Measurements from ENCODE around the gene LRMDA.

The LRMDA gene

GRCh38 chr10:75803121-75803520 lies 371.7 kb downstream of the LRMDA start:
- DNase-seq = no peak

- DNase-seq = no peak
These were observed 372.6 kb downstream of the LRMDA start for GRCh38 chr10:75803816-75804552.

GRCh38 chr10:75806186-75806585 lies 374.8 kb downstream of the LRMDA start:
- no peak for DNase-seq

DNA sequence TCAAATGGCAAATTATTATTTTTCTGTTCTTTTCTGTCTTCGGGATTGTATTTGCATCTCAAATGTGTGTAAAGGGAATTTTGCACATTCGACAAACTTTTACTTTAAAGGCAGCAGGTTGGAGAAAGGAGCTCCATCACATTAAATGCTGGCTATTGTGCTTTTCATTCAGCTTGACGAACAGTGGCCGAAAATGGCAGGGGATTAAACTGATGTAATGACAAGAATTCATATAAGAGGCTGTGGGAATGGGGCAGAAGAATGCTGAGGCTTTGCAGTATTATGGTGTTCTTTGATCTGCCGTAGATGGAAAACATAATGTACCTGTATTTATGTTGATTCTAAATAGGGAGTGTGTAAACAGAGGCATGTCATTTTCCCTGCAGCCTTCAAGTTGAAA lies 376.0 kb downstream of the LRMDA start:
- no peak for DNase-seq

GRCh38 chr10:75809003-75809402 lies 377.6 kb downstream of the LRMDA start:
- DNase-seq = no peak

- DNase-seq = no peak
These were observed 382.6 kb downstream of the LRMDA start for GRCh38 chr10:75814014-75814413.

DNA sequence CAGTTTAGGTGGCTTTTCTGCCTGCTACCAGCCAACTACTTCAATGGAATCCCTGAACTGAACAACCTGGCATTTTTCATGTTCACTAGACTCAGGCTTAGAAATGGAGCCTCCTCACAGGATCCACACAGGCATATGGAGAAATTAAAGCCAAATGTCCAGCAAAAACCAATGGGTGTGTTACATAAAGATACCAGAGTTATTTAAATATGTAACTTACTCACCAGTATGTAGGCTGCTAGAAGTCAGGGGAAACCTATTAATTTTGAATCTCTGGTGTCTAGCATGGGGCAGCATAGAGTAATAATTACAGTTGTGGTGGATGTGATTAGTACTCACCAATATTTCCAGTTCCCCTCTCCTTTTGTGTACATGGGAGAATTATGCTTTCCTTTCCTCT lies 383.6 kb downstream of the LRMDA start:
- no peak for DNase-seq

GRCh38 chr10:75817198-75817597 lies 385.8 kb downstream of the LRMDA start:
- DNase-seq = no peak

DNA sequence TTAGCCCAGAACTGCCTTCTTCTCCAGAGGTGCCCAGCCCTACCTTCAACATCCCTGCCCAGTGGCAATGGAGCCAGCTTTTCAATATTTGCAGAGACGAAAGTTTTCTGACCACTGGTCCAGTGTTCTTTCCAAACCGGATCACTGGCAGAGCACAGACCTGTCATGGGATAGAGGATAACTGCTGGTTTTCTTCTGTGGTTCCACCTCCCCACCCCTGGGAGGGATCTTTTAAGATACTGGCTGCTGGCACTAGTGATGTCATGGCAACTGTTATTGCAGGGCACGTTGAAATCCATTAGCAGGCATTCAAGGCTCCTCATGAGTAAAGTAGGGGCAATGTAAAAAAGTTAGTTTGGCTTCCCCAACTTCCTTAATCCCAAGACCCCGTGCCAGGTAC lies 387.1 kb downstream of the LRMDA start:
- DNase-seq = no peak

DNA sequence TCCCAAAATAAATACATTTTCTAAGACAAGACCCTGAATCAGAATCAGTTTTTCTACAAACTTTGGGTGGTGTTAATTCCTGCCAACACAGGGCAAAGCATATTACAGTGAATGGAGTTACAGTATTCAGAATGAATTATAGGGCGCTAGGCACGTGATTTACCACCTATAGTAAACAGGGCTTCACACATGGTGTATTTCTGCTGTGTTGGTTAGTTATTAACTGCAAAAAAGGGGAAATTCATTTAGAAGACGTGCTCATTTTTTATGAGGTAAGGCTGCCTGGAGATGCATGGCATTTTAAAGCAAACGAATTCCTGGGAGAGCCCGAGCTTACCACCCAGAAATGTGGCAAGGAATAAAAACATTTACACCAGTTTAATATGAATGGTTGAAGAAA lies 393.8 kb downstream of the LRMDA start:
- no peak for DNase-seq

DNA sequence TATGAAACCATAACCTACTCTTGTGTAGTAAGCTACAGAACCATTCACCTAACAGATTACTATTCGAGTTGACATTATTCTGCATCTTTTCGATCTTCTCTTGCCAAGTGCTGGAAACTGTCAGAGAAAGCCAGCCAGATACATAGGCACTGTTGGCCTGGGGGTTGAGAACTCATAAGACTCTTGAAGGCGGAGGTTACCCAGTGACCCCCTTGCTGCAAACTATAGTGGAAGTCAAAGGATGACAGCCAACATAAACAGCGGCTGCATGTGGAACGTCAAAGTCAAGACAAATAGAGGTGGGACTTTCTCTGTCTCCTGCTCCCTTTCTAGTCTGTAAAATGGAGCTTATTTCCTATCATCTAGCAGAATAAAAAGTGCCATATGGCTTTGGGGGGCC lies 394.2 kb downstream of the LRMDA start:
- DNase-seq = no peak

DNA sequence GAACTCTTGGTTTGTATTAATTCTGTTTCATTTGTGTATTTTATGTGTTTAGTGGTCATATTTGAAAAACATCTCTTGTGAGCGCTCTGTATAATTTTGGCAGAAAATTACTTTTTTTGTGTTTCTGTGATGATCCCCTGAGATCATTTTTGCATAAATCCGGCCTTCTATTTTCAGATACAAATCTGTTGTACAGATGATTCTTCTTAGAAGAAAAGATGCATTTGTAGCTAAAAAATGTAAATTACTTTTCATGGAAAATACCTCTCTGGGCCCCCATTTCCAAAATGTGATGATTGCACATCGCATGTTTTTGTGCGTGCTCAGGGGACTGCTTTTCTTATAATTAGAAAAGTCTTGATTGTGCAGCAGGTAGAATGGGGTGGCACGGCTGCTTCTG lies 395.4 kb downstream of the LRMDA start:
- no peak for DNase-seq

GRCh38 chr10:75827587-75828021 lies 396.2 kb downstream of the LRMDA start:
- DNase-seq = no peak

GRCh38 chr10:75828413-75828812 lies 397.0 kb downstream of the LRMDA start:
- no peak for DNase-seq

DNA sequence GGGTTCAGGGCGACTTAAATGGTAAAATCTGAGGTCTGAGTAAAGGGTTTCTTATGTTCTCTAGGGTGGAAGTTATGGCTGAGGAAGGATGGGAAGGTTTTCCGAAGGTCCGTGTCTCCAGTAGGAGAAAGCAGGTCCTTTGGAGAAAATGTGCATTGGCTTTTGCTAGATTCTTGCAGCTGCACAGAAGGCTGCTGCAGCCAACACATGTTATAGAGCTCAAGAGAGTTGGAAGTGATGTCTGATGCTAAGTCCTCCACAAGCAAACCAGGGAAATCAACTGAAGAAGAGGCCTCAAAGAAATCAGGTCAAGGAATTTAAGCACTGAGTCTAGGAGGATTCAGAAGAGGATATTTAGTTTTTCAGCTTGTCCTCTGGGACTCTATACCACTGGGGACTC lies 404.6 kb downstream of the LRMDA start:
- no peak for DNase-seq

GRCh38 chr10:75838486-75838885 lies 407.1 kb downstream of the LRMDA start:
- no peak for DNase-seq

DNA sequence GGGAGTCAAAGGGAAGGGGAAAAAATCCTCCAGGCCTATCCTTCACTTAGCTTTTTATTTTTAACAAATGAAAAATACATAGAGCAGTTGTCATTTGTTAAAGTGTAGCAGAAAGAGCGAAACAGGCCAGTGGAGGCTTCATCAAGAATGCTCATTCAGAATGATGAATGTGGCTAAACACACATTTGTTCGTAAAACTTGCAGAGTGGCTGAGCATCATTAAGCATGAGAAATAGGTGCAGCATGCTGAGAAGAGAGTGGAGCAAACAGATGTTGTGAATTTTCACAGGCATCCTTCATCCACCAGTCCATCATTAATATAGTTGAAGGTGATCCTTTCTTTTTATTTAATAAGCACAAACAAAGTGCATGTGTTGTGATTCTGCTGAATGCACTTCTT lies 407.6 kb downstream of the LRMDA start:
- no peak for DNase-seq

GRCh38 chr10:75841266-75841665 lies 409.8 kb downstream of the LRMDA start:
- DNase-seq = no peak

- no peak for DNase-seq
These were observed 413.9 kb downstream of the LRMDA start for GRCh38 chr10:75845176-75845947.

DNA sequence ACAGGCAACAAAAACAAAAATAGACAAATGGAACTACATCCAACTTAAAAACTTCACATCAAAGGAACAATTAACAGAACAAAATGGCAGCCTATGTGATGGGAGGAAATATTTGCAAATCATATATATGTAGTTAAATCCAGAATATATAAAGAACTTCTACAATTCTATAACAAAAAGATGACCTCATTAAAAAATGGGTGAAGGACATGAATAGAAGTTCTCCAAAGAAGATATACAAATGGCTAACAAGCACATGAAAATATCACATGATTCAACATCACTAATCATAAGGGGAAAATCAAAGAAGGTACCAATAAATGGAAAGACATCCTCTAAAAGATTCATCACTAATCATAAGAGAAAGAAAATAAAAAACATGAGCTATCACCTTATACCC lies 416.1 kb downstream of the LRMDA start:
- DNase-seq = no peak

DNA sequence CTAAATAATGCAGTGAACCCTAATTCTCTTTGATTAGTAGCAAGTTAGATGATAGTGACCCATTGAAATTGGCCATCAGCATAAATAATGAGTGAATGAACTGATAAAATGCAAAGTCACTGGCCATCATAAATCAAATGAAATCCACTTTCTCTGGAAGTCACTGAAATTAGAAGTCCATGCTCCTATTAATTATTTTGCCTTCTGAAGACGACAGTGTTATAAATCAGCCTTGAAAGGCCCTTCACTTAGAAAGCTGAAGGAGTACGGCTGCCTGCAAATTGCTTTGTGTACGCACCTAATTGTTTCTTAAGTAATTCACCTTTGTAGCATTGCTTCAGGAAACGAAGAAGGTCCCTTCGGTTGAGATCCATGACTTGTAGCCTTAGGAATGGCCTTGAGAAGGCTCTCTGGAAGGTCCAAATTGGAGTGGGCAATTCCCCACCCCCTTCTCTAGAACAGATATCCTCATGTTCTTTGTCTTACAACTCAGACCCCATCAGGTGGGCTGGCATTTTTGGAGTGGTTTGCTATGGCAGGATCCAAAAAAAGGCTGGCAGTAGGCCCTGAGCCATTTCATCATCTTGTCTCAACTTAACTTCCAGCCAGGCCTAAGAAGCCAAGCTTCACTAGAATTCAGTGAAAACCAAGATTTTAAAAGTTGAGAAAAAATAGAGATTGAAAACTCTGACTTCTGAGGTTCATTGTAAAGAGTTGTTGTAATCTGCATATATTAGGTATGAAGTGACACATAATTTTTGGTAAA lies 420.3 kb downstream of the LRMDA start:
- no peak for DNase-seq

GRCh38 chr10:75852851-75853484 lies 421.5 kb downstream of the LRMDA start:
- DNase-seq = no peak

DNA sequence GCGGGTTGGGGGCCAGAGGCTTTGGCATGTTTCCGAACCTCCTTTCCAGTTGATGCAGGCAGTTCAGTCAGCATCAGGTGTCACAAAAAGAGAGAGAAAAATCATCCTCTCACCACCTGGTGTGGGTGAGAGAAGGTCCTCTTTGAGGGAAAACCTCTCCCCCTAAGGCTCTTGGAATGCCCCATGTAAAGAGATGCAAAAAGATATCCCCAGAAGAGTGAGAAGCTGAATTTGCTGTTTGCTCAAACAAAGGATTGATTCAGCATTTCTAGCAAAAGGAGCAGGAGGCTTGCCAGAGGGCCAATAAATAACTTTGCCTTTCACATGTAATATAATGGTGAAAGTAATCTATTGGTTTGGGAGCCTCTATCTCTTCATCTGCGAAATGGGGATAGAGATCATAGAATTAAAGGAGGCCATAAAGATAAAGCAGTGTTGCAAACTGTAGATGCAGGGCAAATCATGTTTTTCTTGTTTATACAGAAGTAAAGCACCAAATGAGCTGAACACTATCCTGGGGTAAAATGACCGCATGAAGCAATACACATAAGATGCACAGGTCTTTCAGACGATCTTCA lies 425.9 kb downstream of the LRMDA start:
- no peak for DNase-seq

All from activated naive CD4-positive, alpha-beta T cell (primary cell).